Body of pancreas (tissue), 4 donors: ENCODE results near the gene BIRC6. TPM values are rescaled to one million over a fixed set of nuclear protein-coding genes. Genes with fewer than 3 reads are reported as not detected.

Experiments used
- ATAC-seq: fragments of 150-250 bp; one replicate; pipeline ENCODE4 v1.9.1; 2016
- DNase-seq, 4 donors: peaks; one replicate each; pipeline ENCODE4 v3.0.0-alpha.2; 2019
- H3K27ac ChIP-seq, 4 donors: fragments of 200-600 bp; sonication (generic); 1 replicate in 3 of 4; 2 replicates in 1 of 4; pipeline versions ENCODE4 v1.5.1 to v1.6.1; 2016 to 2019; ENCODE audit warnings: mild to moderate bottlenecking in 1 of 4, mixed read lengths in 1 of 4, moderate library complexity in 1 of 4
- H3K27me3 ChIP-seq, 2 donors: fragments of 200-600 bp; sonication (generic); one replicate each; pipeline ENCODE4 v1.6.0; 2016; ENCODE audit warnings: mild to moderate bottlenecking in 1 of 2
- H3K36me3 ChIP-seq, 2 donors: fragments of 200-600 bp; sonication (generic); replicated peaks in 1 of 2; 2 replicates each; pipeline ENCODE4 v1.5.1; 2016; ENCODE audit warnings: low read depth in 2 of 2; ENCODE audit not compliant: insufficient read depth in 1 of 2
- H3K4me1 ChIP-seq: fragments of 200-600 bp; sonication (generic); one replicate; pipeline ENCODE4 v1.6.0; 2016
- H3K4me3 ChIP-seq, 2 donors: fragments of 200-600 bp; sonication (generic); 1 replicate in 1 of 2; 2 replicates in 1 of 2; pipeline ENCODE4 v1.5.1; 2016 to 2019
- H3K9me3 ChIP-seq, 3 donors: fragments of 200-600 bp; sonication (generic); 1 replicate in 2 of 3; 2 replicates in 1 of 3; pipeline ENCODE4 v1.5.1; 2016
- CTCF ChIP-seq, 7 experiments: fragments of 450-650 bp in 4 of 7; fragments of 200-600 bp in 3 of 7; sonication (generic) in 3 of 7; IDR thresholded peaks; one replicate each; pipeline ENCODE4 v1.5.1; 2016 to 2019; ENCODE audit warnings: antibody characterized with exemption in 7 of 7
- POLR2A ChIP-seq, 3 donors: fragments of 450-650 bp; IDR thresholded peaks; one replicate each; pipeline ENCODE4 v1.6.1; 2016; ENCODE audit warnings: antibody characterized with exemption in 3 of 3, mild to moderate bottlenecking in 2 of 3
- WGBS, 2 donors: methylation state at CpG; one replicate each; pipeline ENCODE4 v1.1.5; 2017; 5-methylcytosine and 5-hydroxymethylcytosine counted together
- intact Hi-C: fragments of 100-400 bp; cut with DNase I; formaldehyde crosslinking; loops from one replicate; pipeline ENCODE4 v1.15.1; 2023
- total RNA-seq, 2 donors: library from RNA; depleted of rRNA; stranded (reverse); fragments of >200 nt; gene quantifications; one replicate each; pipeline ENCODE4 v1.1.0, GENCODE V29; 2016

BIRC6 gene
- total RNA-seq, 2 donors from 2014 or later: 71.9 to 102 TPM

GRCh38 chr2:32614084-32614483 lies 257.3 kb downstream of the BIRC6 start:
- Histone ChIP-seq H3K36me3 (peaks cover 0 to 5% of the 10 kb centered on the region in 2 donors), H3K4me3 (no peak overlapping the region), H3K9me3 (no peaks in the 10 kb centered on the region), H3K27ac (no peak overlapping the region), H3K4me1 (peaks cover 9% of the 10 kb centered on the region), H3K27me3 (no peaks in the 10 kb centered on the region)
- TF ChIP-seq POLR2A (IDR thresholded peaks at IDR 0.05): no peak
- TF ChIP-seq CTCF (IDR thresholded peaks at IDR 0.05): no peak
- WGBS, 2 donors: 71 to 98% methylated on average over 1 of the region's 1 CpG
- DNase-seq (no peak), ATAC-seq (no peak)
- intact Hi-C loops: no loop called here

- H3K27ac ChIP-seq: no peak overlapping the region
- ATAC-seq: no peak
- H3K27me3 ChIP-seq: no peaks in the 10 kb centered on the region
- no peak for DNase-seq
- no peaks in the 10 kb centered on the region for H3K4me1 ChIP-seq
- no peaks in the 10 kb centered on the region for H3K9me3 ChIP-seq
- intact Hi-C loops: no loop called here
- WGBS, 2 donors: 73 to 81% methylated on average over 5 of the region's 5 CpGs
- peaks cover 0 to 5% of the 10 kb centered on the region in 2 donors for H3K36me3 ChIP-seq
- H3K4me3 ChIP-seq: no peak overlapping the region
- TF ChIP-seq POLR2A (IDR thresholded peaks at IDR 0.05) (no peak), CTCF (IDR thresholded peaks at IDR 0.05) (no peak)
Measured at GRCh38 chr2:32617599-32618189, 260.9 kb downstream of the BIRC6 start.

- Histone ChIP-seq H3K36me3 (no peaks in the 10 kb centered on the region), H3K4me3 (no peak overlapping the region), H3K27me3 (no peaks in the 10 kb centered on the region), H3K4me1 (peaks cover 5% of the 10 kb centered on the region), H3K27ac (no peak overlapping the region), H3K9me3 (no peaks in the 10 kb centered on the region)
- TF ChIP-seq CTCF (IDR thresholded peaks at IDR 0.05): no peak
- TF ChIP-seq POLR2A (IDR thresholded peaks at IDR 0.05): no peak
- 52 to 56% methylated on average over 2 of the region's 2 CpGs for WGBS, 2 donors
- intact Hi-C loops: no loop called here
- ATAC-seq (no peak), DNase-seq (no peak)
Measured at GRCh38 chr2:32622570-32623310, 265.9 kb downstream of the BIRC6 start.

GRCh38 chr2:32623311-32623706 lies 266.5 kb downstream of the BIRC6 start:
- TF ChIP-seq POLR2A (IDR thresholded peaks at IDR 0.05) (no peak), CTCF (IDR thresholded peaks at IDR 0.05) (no peak)
- Histone ChIP-seq H3K4me3 (no peak overlapping the region), H3K4me1 (peaks cover 5% of the 10 kb centered on the region), H3K27me3 (no peaks in the 10 kb centered on the region), H3K27ac (no peak overlapping the region), H3K36me3 (no peaks in the 10 kb centered on the region), H3K9me3 (no peaks in the 10 kb centered on the region)
- 89 to 91% methylated on average over 6 of the region's 6 CpGs for WGBS, 2 donors
- DNase-seq: no peak
- no peak for ATAC-seq
- intact Hi-C loops: no loop called here

GRCh38 chr2:32624812-32625211 lies 268.0 kb downstream of the BIRC6 start:
- H3K27me3 ChIP-seq: no peaks in the 10 kb centered on the region
- H3K9me3 ChIP-seq: no peaks in the 10 kb centered on the region
- no peak overlapping the region for H3K27ac ChIP-seq
- WGBS, 2 donors: 76 to 87% methylated on average over 3 of the region's 3 CpGs
- TF ChIP-seq CTCF (IDR thresholded peaks at IDR 0.05): no peak
- no peak for TF ChIP-seq POLR2A (IDR thresholded peaks at IDR 0.05)
- H3K4me3 ChIP-seq: no peak overlapping the region
- ATAC-seq (no peak), DNase-seq (no peak)
- H3K36me3 ChIP-seq: no peaks in the 10 kb centered on the region
- peaks cover 13% of the 10 kb centered on the region for H3K4me1 ChIP-seq
- intact Hi-C loops: no loop called here
